Activated CD4-positive, alpha-beta T cell treated with anti-CD3 and anti-CD28 coated beads for 4 hours (primary cell): ENCODE results near the gene PPM1H.

Experiments
- DNase-seq, 2 donors: peaks; one replicate each; pipeline ENCODE4 v3.0.0-alpha.2; 2020

PPM1H gene

GRCh38 chr12:62701492-62701891 lies 233.5 kb downstream of the PPM1H start:
- no peak for DNase-seq

- DNase-seq: no peak
Observed at GRCh38 chr12:62700091-62700880, 234.7 kb downstream of the PPM1H start.

- DNase-seq: no peak
Observed at GRCh38 chr12:62698701-62699101, 236.2 kb downstream of the PPM1H start.

GRCh38 chr12:62697893-62698292 lies 237.1 kb downstream of the PPM1H start:
- no peak for DNase-seq

- no peak for DNase-seq
Observed at GRCh38 chr12:62695696-62696095, 239.3 kb downstream of the PPM1H start.

GRCh38 chr12:62694632-62695031 lies 240.3 kb downstream of the PPM1H start:
- no peak for DNase-seq

GRCh38 chr12:62694116-62694515 lies 240.8 kb downstream of the PPM1H start:
- no peak for DNase-seq

GRCh38 chr12:62693376-62694050 lies 241.4 kb downstream of the PPM1H start:
- DNase-seq: no peak

GRCh38 chr12:62692884-62693283 lies 242.1 kb downstream of the PPM1H start:
- DNase-seq: no peak

GRCh38 chr12:62691309-62691708 lies 243.6 kb downstream of the PPM1H start:
- no peak for DNase-seq

GRCh38 chr12:62689042-62689839 lies 245.7 kb downstream of the PPM1H start:
- DNase-seq: no peak

- no peak for DNase-seq
Observed at GRCh38 chr12:62686938-62687337, 248.0 kb downstream of the PPM1H start.

- no peak for DNase-seq
Observed at GRCh38 chr12:62684570-62685295, 250.2 kb downstream of the PPM1H start.

- no peak for DNase-seq
Observed at GRCh38 chr12:62683776-62684569, 251.0 kb downstream of the PPM1H start.

- no peak for DNase-seq
Observed at GRCh38 chr12:62681306-62681705, 253.6 kb downstream of the PPM1H start.

- DNase-seq: no peak
Observed at GRCh38 chr12:62679608-62680007, 255.3 kb downstream of the PPM1H start.

GRCh38 chr12:62677355-62677754 lies 257.6 kb downstream of the PPM1H start:
- no peak for DNase-seq

GRCh38 chr12:62676521-62677307 lies 258.2 kb downstream of the PPM1H start:
- no peak for DNase-seq

GRCh38 chr12:62673028-62673815 lies 261.7 kb downstream of the PPM1H start:
- no peak for DNase-seq

GRCh38 chr12:62670986-62671720 lies 263.8 kb downstream of the PPM1H start:
- no peak for DNase-seq
